AG10803 (cell line): ENCODE results near the gene HDDC3.

ENCODE experiments used
- DNase-seq: peaks from one replicate; pipeline ENCODE4 v3.0.0; 2010; ENCODE audit warnings: low read depth
- H3K4me3 ChIP-seq: 2 replicates; pipeline ENCODE4 v1.5.1; 2011; ENCODE audit warnings: mild to moderate bottlenecking, low read length, control low read depth
- CTCF ChIP-seq: conservative IDR thresholded peaks from 2 replicates; pipeline ENCODE4 v1.5.1; 2011; ENCODE audit warnings: mild to moderate bottlenecking, low read length, control low read depth, inconsistent platforms

HDDC3 gene

GRCh38 chr15:90957791-90958190 lies 25.4 kb upstream of the HDDC3 start:
- peak overlapping the region; percentile 68 for H3K4me3 ChIP-seq
- DNase-seq: no peak
- no peak for TF ChIP-seq CTCF

GRCh38 chr15:90957031-90957790 lies 24.9 kb upstream of the HDDC3 start:
- peak overlapping the region; percentile 68 for H3K4me3 ChIP-seq
- TF ChIP-seq CTCF: no peak
- peak; percentile 25 for DNase-seq

GRCh38 chr15:90956274-90957030 lies 24.1 kb upstream of the HDDC3 start:
- peak; percentile 65 for DNase-seq
- H3K4me3 ChIP-seq: peak overlapping the region; percentile 68
- peak; percentile 44 for TF ChIP-seq CTCF

GRCh38 chr15:90955624-90956273 lies 23.4 kb upstream of the HDDC3 start:
- no peak overlapping the region for H3K4me3 ChIP-seq
- TF ChIP-seq CTCF: no peak
- DNase-seq: no peak

- DNase-seq: peak; percentile 93
- H3K4me3 ChIP-seq: peak within 1 kb of the TSS; percentile 92
- no peak for TF ChIP-seq CTCF
Measured at GRCh38 chr15:90954712-90955623, 22.6 kb upstream of the HDDC3 start, which contains the start of gene RCCD1. TSS of gene RCCD1 (plus strand) at chr15:90954884. CDS start at chr15:90956735, 1,851 bp downstream.

GRCh38 chr15:90953947-90954711 lies 21.8 kb upstream of the HDDC3 start:
- no peak for DNase-seq
- H3K4me3 ChIP-seq: peak overlapping the region; percentile 92
- TF ChIP-seq CTCF: no peak
